ENCODE measurements around the gene MYPN.
"Not testable (repeated sequence)": the region's sequence is repeated elsewhere in the genome, so short reads cannot be mapped to it uniquely, and the experiment has no call there.

MYPN gene

DNA sequence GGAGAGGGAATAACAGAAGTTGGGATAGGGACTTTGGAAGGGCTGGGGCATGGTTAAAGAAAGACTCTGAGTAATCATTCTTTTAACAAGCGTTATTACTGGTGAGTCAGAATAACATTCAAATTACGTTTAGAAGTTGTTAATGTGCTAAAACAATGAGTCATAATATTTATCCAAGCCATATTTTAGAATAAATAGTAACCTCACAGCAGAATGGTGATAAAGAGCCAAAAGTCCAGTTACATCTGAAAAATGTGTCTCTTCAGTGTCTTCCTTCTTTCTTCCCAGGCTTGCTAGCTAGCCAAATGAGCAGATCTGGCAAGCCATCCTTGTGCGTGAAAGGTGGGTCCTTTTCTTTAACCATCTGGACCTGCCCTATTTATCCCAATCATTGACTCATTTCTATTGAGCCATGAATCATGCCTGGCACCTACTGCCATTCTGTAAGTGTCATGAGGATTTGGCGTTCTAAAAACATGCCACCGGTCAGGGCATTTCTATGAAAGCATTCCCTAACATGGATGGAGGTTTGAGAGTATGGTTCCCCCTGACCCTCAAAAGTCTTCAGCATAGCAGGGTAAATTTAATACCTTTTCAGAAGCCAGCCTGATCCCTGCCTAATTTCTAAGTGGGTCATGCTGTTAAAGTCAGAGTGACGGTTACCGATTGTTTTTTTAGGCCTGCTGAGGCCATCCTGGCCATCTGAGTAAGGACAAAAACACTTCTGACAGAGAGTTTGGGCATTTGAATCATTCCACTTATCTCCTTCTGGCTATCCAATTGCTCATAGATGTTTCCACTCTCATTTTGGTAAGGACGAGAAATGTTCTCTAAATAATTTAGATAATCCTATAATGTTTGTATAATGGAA, 26.9 kb downstream of the MYPN start:
- peak; percentile 67 for DNase-seq

DNA sequence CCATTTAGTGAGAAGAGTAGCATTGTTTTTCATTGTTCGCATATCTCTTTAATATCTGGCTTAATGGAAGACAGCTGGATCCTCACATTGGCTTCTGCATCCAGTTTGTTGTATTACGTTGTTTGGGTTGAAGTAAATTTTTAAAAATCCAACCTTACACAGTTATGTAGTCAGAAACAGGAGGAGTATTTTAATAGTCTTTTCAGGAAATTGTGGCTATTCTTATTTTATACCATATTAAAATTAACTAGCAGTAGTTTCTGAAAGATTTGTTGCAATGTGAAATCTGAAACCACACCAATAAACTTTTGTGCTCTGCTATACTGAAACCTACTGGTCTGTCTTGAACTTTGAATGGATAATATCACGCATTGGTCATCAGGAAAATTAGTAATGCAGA, 27.9 kb downstream of the MYPN start:
- no peak for DNase-seq

DNA sequence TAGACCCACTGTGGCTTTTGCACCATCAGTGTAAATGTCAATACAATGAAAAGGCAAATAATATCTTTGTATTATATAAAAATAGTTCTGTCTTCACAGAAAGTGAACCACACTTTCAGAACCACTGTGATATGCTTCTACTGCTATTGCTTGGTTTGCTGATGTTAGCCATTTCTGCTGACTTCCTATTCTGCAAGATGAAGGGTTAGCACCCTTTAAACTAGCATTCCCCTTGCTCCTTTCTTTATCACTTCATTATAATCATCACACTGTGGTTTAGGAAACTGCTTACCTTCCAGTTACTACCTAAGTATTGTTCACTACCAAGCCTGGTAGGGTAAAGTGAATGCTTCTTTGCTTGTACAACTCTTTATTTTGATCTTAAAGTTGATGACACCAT, 29.2 kb downstream of the MYPN start:
- no peak for DNase-seq

DNA sequence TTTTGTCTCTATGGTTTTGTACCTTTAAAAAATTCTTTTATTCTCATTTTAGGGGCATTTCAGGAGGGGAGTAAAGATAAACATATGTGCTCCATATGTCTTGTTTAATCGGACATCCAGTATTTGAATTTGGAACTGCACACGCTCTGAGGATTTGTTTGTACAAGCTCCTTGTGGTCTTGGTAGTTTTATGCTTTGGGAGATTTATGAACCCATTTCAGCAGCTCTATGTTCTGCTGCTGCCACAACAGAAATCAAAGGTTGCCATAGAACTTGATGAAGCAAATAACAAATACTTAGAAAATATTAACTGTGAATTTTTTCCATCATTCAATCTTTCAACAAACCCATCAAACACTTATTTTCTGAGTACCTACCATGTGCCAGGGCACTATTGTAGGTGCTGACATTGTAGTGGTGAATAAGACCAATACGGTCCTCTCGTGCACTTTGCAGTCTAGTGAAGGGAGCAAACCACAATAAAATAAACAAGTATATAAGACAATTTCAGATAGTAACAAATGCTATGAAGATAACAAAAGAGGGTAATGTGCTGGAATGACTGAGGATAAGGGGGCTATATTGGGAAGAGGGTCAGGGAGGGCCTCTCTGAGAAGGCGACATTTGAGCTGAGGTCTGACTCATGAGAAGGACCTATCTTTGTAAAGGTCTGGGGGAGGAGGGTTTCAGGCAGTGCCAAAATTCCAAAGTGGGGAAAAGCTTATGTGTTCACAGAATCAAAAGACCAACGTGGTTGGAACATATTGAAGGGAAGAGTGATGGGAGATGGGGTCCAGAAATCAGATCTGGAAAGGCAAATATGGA, 30.4 kb downstream of the MYPN start:
- no peak for DNase-seq

DNA sequence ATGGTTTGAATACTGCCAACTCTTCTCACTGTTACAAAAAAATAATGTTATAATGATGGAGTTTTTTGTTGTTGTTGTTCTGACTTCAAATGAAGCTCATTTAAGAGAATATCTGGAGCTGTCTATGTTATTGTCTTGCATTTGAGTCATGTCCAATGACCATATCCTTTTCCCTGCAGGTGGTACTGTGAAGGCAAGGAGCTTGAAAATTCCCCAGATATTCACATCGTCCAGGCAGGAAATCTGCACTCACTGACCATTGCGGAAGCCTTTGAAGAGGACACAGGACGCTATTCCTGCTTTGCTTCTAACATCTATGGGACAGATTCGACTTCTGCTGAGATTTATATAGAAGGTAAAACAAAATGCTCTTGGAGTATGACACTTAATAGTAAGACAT, 33.5 kb downstream of the MYPN start:
- DNase-seq = no peak

DNA sequence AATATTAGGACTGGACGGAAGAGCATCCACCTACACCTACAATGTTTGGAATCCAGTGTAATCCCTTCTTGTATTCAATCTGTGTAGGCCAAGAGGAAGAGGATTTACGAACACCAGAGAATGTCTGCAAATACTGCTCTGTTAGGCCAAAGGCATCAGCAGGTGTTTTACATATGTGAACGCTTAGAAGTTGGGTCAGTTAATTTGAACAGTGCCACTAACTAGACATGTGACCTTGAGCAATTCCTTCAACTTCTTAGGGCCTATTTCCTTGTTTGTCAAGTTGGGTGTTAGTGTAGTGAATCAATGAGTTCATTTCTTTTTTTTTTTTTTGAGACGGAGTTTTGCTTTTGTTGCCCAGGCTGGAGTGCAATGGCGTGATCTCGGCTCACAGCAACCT, 35.4 kb downstream of the MYPN start:
- DNase-seq = no peak

DNA sequence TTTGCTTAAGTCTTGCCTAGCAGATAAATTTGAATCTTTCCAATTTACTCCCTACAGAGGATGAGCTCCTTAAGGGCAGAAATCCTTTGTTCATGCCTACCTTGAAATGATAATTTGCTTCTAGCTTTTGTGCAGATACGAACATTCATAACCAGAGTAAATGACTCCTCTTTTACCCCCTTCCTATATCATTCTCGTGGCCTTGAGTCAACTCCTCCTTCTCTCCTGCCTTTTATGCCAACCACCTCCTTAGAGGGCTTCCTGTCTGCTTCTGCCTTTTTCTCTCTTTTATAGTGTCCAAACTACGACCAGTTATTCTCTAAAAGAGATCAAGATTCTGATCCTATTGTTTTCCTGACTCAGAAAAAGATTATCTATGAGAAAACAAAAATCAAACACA, 36.4 kb downstream of the MYPN start:
- no peak for DNase-seq

DNA sequence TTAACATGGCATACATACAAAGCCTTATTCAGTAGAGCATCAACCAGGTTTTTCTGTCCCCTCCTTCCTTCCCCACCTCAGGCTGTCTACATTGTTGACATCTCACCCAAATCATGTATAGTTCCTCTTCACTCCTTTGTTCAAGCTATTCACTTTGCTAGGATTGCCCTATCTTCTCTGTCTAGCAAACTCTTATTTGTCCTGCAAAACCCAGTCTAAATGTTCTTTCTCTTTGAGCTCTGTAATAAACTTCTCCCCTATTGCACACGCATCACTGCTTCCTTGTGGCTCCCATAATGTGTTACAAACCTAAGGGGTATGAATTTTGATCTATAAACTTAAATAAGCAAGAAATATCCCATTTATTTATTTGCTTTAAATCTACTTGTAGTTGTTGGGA, 36.8 kb downstream of the MYPN start:
- no peak for DNase-seq

DNA sequence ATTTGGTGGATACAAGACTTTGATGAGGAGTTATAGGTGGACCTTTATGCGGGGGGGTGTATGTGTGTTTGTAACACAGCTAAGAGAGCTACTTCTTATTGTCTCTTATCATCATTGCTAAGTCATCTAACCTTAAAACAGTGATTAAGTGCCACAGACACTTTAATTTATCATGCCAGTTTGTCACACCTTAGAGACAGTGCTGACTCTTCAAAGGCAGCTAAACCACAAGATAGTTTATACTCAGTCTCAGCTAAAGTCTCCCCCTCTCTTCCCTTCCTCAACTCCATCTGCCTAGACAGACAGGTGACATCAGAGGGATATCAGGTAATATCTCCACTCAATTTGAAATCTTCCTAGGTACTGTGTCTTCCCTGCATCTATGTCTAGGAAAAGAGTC, 42.2 kb downstream of the MYPN start:
- DNase-seq = no peak

DNA sequence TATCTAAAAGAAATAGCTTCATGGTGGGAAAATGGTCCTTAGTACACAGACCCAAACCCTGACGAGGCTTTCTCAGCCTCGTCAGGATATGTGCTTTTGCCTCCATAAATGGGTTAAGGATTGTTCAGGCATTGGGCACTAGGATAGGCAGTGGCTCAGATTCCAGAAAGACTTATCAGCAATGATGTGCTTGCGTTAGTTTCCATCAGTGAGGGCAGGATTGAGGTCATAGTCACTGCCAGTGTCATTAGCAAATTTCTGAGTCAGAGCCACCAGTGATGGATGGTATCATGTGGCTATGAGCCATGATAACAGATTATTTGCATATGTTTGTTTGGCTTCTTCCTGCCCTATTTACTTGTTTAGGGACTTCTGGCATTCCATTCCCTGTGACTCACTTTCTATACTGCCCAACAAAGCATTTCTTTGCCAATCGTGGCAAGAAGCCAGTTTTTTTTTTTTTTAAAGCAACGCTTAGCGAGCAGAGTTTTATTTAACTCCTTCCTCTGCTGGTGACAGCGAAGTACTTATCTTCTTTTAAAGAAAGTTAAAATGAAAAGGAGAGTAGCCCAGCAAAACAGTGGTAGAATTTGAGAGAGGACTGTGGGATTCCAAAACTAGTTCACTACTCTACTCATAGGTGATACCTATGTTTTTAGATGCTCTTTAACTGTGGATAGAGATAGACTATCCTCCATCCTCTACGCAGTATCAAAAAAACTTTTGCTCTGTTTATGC, 44.4 kb downstream of the MYPN start:
- peak; percentile 94 for DNase-seq

DNA sequence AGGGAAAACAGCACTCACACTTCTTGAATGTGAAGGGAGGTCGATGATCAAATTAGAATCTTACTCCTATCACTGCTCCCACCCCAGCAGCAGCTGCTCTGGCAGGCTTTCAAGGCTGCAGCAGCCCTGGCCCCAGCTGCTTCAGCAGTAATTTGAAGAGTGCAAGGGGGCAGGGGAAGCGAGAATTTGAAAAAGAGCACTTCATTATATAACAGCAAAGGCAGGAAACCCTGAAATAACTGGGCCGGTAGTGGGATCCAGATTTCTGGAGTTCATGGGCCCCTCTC, 44.9 kb downstream of the MYPN start:
- peak; percentile 61 for DNase-seq

DNA sequence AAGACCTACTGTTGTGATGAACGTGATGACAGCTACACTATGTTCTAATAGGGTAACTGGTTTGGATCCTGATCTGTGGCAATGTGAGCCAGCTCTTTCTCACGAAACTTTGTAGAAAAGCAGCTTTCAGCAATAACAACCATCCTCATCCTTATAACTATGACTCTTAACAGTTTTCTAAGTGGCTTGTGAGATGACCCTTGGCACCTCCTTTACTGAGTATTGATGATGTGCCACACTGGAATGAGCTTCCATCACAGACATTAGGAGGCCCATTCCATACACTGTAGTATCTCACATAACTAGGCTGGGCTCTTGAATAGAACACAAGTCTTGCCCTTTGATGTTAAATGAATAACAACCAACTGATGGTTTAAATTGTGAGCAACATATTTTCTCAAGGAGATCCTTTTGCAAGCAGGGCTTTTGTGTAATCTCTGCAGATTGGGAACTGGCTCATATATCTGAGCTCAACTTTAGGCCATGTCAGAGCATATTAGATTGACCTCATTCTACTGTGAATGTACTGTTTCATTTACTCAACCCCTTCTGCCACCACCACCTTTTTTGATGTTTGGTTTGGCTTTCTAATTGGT, 46.4 kb downstream of the MYPN start:
- DNase-seq = no peak

DNA sequence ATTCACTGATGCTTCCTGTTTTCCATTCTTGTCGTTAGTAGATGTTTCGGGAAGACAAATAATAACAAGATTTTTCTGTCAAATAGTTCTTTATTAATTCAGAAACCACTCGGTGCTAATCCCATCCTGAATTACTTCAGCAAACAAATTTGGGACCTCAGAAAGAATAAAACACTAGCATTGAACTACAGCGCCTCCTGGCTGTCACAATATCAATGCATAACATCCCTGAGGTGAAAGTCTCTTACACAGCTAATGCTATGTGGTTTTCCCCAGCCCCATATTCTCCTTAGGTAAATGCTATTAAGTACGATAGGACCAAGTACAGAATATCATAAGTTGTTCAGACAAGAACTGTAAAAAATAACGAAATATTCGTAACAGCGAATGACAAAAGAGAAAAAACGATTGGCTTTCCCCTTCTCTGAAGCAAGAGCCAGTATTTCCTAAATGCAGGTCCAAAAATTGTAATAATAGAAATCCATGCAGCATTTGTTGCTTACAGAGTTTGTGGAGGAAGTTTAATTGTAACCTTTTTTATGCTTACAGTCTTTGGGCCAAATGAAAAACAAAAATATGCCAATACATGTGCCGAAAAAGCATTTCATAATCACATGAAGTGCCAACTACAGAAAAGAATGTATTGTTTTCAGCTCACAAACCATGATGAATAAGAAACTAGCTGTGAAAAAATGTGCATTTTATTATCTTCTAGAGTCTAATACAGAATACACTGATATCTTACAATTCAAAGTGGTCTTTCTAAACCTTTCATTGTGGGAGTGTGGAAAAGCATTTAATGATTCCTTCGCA, 47.3 kb downstream of the MYPN start:
- DNase-seq = no peak

DNA sequence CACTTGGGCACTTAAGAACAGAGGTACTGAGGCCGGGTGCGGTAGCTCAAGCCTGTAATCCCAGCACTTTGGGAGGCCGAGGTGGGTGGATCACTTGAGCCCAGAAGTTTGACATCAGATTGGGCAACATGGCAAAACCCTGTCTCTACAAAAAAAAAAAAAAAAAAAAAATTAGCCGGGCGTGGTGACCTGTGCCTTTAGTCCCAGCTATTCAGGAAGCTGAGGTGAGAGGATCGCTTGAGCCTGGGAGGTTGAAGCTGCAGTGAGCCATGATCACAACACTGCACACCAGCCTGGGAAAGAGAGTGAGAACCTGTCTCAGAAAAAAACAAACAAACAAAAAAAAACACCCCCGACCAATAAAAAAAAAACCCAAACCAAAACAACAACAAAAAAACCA, 48.2 kb downstream of the MYPN start:
- DNase-seq = not testable (repeated sequence)

DNA sequence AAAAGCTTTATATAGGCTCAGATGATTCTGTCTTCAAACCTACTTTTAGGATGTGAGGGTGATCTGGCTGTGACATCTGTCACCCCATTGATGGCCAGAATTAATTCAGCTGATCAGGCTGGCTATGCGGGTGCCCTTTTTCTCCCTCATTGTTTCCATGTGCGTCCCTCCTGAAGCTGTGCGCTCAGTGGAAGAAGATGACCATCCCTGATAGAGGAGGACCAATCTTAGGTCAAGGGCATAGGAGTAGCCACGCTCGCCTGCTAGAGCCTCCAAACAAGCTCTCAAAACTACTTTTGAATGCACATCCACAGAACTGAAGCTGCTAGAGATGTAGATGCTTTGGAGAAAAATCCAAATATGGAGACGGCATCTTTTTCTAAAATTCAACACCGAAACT, 48.7 kb downstream of the MYPN start:
- DNase-seq = no peak

DNA sequence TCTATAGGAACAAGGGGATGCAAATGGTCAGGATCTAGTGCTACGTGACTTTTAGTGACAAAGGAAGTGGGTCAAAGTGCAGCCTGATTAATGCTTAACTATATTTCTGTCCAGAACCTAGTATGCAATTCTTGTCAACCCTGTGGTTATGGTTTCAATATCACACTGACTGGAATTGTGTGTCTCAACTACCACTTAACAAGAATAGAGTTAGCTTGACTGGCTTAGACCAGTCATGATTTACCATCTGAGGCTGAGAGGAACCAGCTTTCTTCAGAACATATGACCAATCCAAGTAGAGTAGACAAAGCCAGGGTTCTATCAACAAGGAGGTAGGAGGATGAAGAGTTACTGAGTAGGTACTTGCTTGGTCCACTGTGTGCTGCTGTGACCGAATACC, 54.4 kb downstream of the MYPN start:
- no peak for DNase-seq

DNA sequence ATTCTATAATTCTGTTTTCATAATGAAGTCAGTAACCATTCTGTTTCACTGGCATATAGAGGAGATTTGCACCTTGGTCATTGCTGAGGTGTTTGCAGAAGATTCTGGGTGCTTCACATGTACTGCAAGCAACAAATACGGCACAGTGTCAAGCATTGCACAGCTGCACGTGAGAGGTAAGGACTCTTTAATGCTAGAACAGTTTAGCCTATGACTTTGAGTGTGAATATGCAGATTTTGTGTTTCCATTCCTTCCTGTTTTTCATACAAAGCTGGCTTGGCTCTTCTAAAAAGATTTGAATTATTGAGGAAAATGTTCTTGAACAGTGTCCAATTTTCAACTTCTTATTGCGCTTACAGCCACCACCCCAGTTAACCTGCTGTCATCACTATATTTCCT, 56.4 kb downstream of the MYPN start:
- DNase-seq = no peak

DNA sequence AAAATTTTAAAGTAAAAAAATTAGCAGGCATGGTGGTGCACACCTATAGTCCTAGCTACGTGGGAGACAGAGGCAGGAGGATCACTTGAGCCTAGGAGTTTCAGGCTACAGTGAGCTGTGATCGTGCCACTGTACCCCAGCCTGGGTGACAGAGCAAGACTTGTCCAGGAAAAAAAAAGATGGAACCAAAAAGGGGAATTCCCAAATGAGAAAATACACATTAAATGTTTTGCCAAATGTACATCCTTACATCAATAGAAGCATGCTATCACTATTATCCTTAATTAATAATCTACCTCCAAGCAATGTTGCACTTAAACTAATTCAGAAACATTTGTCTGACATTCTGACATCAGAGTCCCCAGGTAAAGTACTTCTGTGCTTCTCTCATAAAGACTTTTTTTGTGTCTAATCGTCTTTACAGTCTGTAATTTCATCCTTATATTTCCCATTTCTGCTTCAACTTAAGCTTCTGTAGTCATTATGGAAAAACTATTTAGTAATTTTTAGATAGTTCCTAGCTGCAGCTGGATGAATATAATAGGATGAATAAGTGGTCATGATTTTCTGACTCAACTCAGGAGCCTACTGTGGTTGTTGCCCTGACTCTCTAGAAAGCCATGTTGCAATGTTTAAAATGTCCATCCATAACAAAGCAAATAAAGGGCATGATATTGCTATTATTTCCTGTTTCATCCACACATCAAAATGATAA, 57.7 kb downstream of the MYPN start:
- no peak for DNase-seq

DNA sequence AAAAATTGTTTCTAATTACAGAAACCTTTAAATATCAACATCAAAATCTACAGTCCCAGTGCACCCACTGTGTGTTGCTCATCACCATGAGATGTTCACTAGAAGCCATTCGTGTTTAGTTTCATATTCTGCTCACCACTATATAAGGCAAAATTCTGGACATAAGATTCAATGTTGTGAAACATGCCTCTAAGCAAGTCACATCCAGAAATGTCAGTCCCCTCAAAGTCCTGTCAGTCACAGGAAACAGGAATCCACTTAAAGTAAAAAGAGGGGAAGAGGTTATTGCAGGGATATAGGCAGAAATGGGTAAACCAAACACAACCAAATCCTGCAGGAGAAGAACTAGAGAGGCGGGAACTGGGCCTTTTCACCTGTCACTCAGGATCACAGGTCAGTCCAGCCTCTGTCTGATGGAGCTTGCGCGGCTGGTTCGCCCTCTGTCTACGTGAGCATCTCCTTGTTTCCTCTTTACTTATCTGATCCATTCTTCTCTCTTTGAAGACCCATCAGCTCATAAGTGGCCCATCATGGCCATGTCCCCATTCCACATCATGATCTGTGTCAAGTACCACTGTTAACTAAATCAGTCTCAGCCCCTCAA, 58.4 kb downstream of the MYPN start:
- no peak for DNase-seq

DNA sequence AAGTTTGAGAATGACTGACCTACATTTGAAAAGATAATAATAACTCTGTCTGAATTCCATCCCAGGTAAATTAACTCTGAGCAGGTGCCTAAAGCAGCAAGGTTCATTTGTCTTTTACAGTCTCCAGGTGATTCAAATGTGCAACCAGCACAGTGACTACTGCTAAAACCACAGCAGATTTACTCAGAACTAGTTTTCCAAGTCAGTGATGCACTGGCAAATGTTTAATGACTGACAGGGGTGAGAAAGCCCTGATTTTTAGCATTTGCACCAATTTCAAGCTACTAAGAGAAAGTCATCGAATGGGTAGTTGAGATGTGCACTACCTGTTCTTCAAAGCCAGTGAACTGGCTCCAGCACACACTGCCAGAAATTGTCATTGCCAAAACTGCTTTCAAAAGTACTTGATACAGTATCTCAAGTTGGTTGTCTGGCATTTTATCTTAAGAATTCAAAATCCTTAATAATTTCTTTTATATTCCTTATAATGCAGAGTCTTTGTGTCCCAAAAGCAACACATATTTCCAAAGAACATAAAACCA, 62.3 kb downstream of the MYPN start:
- DNase-seq = no peak

DNA sequence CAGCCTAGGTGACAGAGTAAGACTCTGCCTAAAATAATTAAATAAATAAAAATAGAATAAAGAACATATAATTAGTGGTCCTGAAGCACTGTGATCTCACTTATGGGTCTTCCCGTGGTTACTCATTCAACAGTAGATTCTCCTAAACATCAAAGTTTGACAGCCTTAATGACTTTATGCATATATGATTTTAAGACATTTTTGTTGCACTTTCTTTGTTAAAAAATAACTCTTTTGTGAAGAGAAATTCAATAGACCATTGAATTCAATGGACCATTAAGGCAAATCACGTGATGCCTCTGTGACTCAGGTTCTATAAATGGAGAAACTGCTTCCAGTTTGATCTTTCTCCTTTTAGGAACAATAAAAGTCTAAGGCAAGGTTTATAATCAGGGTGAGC, 63.0 kb downstream of the MYPN start:
- DNase-seq = no peak

Measured in islet precursor cell (in vitro differentiated cells).